Fibroblast of lung (primary cell): ENCODE measurements around the gene EBF4. TPM values are rescaled to one million over a fixed set of nuclear protein-coding genes. Genes with fewer than 3 reads are reported as not detected.
A peak's percentile ranks its signal among the peaks of the same experiment; 100 is the strongest.

ENCODE experiments used
- DNase-seq, 2 donors: peaks; one replicate each; pipeline versions ENCODE4 v3.0.0 to v3.0.0-alpha.2; 2010; ENCODE audit warnings: low read depth in 2 of 2
- H2AFZ ChIP-seq: 2 replicates; pipeline ENCODE4 v1.5.1; 2012; ENCODE audit warnings: low read length, control low read depth, inconsistent platforms
- H3K27ac ChIP-seq: 2 replicates; pipeline ENCODE4 v1.5.1; 2011; ENCODE audit warnings: low read length, control low read depth; ENCODE audit not compliant: insufficient read depth
- H3K27me3 ChIP-seq: 2 replicates; pipeline ENCODE4 v1.5.1; 2011; ENCODE audit warnings: mild to moderate bottlenecking, low read length; ENCODE audit not compliant: control insufficient read depth, insufficient read depth
- H3K36me3 ChIP-seq: 2 replicates; pipeline ENCODE4 v1.5.1; 2011; ENCODE audit warnings: low read length; ENCODE audit not compliant: control insufficient read depth, insufficient read depth
- H3K4me1 ChIP-seq: 2 replicates; pipeline ENCODE4 v1.5.1; 2011; ENCODE audit warnings: low read length; ENCODE audit not compliant: control insufficient read depth, insufficient read depth; ENCODE audit errors: extremely low read depth
- H3K4me2 ChIP-seq: 2 replicates; pipeline ENCODE4 v1.5.1; 2011; ENCODE audit warnings: low read length, control low read depth; ENCODE audit not compliant: insufficient read depth; ENCODE audit errors: extremely low read depth
- H3K4me3 ChIP-seq, 4 experiments: fragments of 200-600 bp in 1 of 4; sonication (generic) in 1 of 4; replicated peaks in 1 of 4; 2 replicates each; pipeline ENCODE4 v1.5.1; 2011 to 2016; ENCODE audit warnings: low read length in 4 of 4, low read depth in 3 of 4, mild to moderate bottlenecking in 3 of 4, control low read depth in 2 of 4, inconsistent platforms in 1 of 4, mixed read lengths in 1 of 4; ENCODE audit not compliant: insufficient read depth in 1 of 4; ENCODE audit errors: control extremely low read depth in 1 of 4
- H3K79me2 ChIP-seq: 2 replicates; pipeline ENCODE4 v1.5.1; 2012; ENCODE audit warnings: mild to moderate bottlenecking, low read length, inconsistent platforms; ENCODE audit not compliant: control insufficient read depth, insufficient read depth
- H3K9ac ChIP-seq: 2 replicates; pipeline ENCODE4 v1.5.1; 2011; ENCODE audit warnings: mild to moderate bottlenecking, low read length, control low read depth; ENCODE audit not compliant: insufficient read depth
- H3K9me3 ChIP-seq: 2 replicates; pipeline ENCODE4 v1.5.1; 2012; ENCODE audit warnings: low read depth, low read length; ENCODE audit not compliant: control insufficient read depth, insufficient read depth
- H4K20me1 ChIP-seq: 2 replicates; pipeline ENCODE4 v1.5.1; 2011; ENCODE audit warnings: low read length; ENCODE audit not compliant: control insufficient read depth, insufficient read depth; ENCODE audit errors: extremely low read depth
- EZH2 ChIP-seq: IDR thresholded peaks from 2 replicates; pipeline ENCODE4 v1.5.1; 2012; ENCODE audit warnings: low read length, control low read depth, mild to moderate bottlenecking; ENCODE audit errors: missing control alignments
- polyA minus RNA-seq: library from RNA; depleted of rRNA, polyadenylated mRNA; stranded (reverse); fragments of >200 nt; gene quantifications from 2 replicates; pipeline ENCODE4 v1.2.3, GENCODE V29; 2011; ENCODE audit warnings: low replicate concordance
- polyA plus RNA-seq, 2 donors: library from polyadenylated mRNA; depleted of rRNA in 1 of 2; stranded (reverse) in 1 of 2; unstranded in 1 of 2; fragments of >200 nt; gene quantifications; 2 replicates each; pipeline ENCODE4 v1.2.1, GENCODE V29; 2011 to 2012; ENCODE audit warnings: missing spikeins in 1 of 2
- total RNA-seq: library from RNA; depleted of rRNA; stranded (reverse); fragments of >200 nt; gene quantifications from 2 replicates; pipeline ENCODE4 v1.2.1, GENCODE V29; 2014
- TF ChIP-seq, protein P1 (sequence below), 2 donors: IDR thresholded peaks in 1 of 2; conservative IDR thresholded peaks in 1 of 2; 1 replicate in 1 of 2; 2 replicates in 1 of 2; pipeline ENCODE4 v1.5.1; 2011 to 2012; ENCODE audit warnings: low read length in 2 of 2, control low read depth in 1 of 2, inconsistent platforms in 1 of 2, low read depth in 1 of 2, mild to moderate bottlenecking in 1 of 2

EBF4 gene, protein sequence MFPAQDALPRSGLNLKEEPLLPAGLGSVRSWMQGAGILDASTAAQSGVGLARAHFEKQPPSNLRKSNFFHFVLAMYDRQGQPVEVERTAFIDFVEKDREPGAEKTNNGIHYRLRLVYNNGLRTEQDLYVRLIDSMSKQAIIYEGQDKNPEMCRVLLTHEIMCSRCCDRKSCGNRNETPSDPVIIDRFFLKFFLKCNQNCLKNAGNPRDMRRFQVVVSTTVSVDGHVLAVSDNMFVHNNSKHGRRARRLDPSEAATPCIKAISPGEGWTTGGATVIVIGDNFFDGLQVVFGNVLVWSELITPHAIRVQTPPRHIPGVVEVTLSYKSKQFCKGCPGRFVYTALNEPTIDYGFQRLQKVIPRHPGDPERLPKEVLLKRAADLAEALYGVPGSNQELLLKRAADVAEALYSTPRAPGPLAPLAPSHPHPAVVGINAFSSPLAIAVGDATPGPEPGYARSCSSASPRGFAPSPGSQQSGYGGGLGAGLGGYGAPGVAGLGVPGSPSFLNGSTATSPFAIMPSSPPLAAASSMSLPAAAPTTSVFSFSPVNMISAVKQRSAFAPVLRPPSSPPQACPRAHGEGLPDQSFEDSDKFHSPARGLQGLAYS
- total RNA-seq = 0.99 and 2.1 TPM in 2 replicates
- 0.16 and 0.35 TPM in 2 replicates for polyA plus RNA-seq
- polyA plus RNA-seq (2012) = 0.59 and 1.3 TPM in 2 replicates
- 0.82 and 1.2 TPM in 2 replicates for polyA minus RNA-seq

DNA sequence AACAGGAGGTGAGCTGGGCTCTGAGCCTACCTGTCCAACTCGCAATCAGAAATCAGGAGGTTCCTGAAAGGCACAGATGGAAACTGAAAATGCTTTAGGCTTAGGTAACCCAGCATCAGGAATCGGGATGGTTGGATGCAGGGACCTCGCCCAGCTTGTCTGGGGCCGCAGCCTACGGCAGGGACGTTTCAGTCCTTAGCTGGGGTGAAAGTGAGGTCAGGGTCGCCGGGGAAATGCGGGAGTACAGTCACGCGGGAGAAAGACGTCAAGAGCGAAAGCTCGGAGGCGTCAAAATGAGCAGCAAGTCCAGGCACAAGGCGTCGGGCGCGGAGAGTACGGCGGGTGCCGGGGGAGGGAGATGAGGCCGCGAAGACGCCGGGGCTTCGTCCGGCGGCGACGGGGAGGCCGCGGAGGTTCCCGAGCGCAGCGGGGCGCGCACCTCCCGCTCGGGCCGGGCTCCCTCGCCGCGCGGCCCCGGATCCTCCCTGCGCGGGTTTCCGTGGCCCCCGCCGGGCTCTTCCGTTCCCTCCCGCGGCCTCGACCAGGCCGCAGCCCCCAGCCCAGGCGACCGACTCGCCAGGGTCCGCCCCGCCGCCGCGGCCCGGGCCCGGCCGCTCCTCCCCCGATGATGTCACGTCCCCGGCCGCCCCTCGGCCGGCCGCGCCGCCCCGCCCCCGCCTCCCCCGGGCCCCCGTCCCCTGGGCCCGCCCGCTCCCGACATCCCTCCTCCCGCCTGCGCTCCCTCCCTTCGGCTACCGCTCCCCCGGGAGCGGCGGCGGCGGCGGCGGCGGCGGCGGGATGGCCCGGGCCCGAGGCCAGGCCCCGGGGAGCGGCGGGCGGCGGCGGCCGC lies at the start of gene EBF4:
Gene EBF4, plus strand, starts transcription at position 745 of the 850 bp plus-strand sequence. CDS start 866 bp downstream, outside the sequence.
- peak; percentile 13 to 21 for DNase-seq
- Histone ChIP-seq H3K4me1 (no peaks in the 10 kb centered on the region), H3K27ac (no peak within 1 kb of the TSS), H2AFZ (peak within 1 kb of the TSS; percentile 44), H3K9ac (no peak within 1 kb of the TSS), H3K9me3 (no peaks in the 10 kb centered on the region), H3K4me3 (peak within 1 kb of the TSS in 3 of 4 experiments; percentile 10 to 39 (median 33)), H3K27me3 (peaks cover 43% of the 10 kb centered on the region), H3K36me3 (no peaks in the 10 kb centered on the region), H3K79me2 (no peaks in the 10 kb centered on the region), H4K20me1 (no peaks in the 10 kb centered on the region), H3K4me2 (peak within 1 kb of the TSS; percentile 80)
- TF ChIP-seq EZH2 = peak; percentile 94
- TF ChIP-seq, protein P1, sequence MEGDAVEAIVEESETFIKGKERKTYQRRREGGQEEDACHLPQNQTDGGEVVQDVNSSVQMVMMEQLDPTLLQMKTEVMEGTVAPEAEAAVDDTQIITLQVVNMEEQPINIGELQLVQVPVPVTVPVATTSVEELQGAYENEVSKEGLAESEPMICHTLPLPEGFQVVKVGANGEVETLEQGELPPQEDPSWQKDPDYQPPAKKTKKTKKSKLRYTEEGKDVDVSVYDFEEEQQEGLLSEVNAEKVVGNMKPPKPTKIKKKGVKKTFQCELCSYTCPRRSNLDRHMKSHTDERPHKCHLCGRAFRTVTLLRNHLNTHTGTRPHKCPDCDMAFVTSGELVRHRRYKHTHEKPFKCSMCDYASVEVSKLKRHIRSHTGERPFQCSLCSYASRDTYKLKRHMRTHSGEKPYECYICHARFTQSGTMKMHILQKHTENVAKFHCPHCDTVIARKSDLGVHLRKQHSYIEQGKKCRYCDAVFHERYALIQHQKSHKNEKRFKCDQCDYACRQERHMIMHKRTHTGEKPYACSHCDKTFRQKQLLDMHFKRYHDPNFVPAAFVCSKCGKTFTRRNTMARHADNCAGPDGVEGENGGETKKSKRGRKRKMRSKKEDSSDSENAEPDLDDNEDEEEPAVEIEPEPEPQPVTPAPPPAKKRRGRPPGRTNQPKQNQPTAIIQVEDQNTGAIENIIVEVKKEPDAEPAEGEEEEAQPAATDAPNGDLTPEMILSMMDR (conservative IDR thresholded peaks at IDR 0.05 in 1 of 2, IDR thresholded peaks at IDR 0.05 in 1 of 2; ENCODE audit: low read depth in 1 of 2, low read length in 2 of 2) = no peak

DNA sequence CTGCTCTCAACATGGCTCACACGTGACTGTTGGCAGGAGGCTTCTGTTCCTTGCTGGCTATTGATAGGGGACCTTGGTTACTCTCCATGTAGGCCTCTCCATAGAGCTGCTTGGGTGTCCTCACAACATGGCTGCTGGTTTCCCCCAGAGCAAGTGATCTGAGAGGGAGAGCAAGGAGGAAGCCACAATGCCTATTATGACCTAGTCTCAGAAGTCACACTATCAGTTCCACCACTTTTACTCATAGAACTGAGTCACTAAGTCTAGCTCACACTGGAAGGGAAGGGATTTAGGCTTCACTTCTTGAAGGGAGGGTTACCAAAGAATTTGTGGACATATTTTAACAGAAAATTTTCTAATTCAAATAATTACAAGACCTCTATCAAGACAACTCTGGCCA lies 48.9 kb upstream of the EBF4 start:
- Histone ChIP-seq H3K27ac (no peak overlapping the region), H4K20me1 (no peaks in the 10 kb centered on the region), H3K9ac (no peak overlapping the region), H3K4me1 (no peaks in the 10 kb centered on the region), H3K4me2 (no peak overlapping the region), H3K79me2 (no peaks in the 10 kb centered on the region), H2AFZ (no peak overlapping the region), H3K36me3 (no peaks in the 10 kb centered on the region), H3K4me3 (no peak overlapping the region), H3K9me3 (no peaks in the 10 kb centered on the region), H3K27me3 (no peaks in the 10 kb centered on the region)
- DNase-seq = no peak
- TF ChIP-seq, protein P1 (conservative IDR thresholded peaks at IDR 0.05 in 1 of 2, IDR thresholded peaks at IDR 0.05 in 1 of 2; ENCODE audit: low read depth in 1 of 2, low read length in 2 of 2) = no peak
- TF ChIP-seq EZH2 = no peak
